ENCODE measurements around the gene OR1S2.

The OR1S2 gene

DNA sequence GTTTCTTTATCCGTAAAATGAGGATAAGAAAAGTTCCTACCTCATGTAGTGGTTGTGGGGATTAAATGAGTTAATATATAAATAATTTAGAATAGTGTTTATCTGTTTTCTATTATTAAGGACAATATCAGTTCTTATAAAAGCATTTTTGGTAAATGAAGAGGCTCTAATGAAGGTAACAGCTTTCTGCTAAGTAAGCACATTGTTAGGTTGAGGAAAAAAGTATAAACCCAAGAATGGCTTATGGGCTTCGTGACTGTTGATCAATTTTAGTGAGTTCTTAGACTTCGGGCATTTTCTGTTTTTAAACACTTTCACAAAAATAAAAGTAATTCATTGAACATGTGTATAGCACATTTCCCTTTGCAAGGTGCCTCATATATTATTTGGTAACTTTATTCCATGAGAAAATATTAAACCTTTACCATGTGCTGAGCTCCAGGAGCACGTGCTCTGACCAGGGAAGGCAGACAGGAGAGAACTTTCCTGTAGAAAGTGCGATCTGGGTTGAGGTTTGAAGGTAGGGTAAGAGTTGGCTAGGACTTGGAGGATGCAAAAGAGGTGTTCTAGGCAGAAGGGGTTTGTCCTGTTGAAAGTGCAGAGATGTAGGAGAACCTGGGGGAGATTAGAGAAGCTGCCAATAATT is 26.4 kb downstream of the OR1S2 start:
- DNase-seq (ENCODE audit: low read depth) = no peak
- in situ Hi-C loops (cut with HindIII; ENCODE audit: low sequenced_read_pairs) = no loop called here
- TF ChIP-seq, protein P1, sequence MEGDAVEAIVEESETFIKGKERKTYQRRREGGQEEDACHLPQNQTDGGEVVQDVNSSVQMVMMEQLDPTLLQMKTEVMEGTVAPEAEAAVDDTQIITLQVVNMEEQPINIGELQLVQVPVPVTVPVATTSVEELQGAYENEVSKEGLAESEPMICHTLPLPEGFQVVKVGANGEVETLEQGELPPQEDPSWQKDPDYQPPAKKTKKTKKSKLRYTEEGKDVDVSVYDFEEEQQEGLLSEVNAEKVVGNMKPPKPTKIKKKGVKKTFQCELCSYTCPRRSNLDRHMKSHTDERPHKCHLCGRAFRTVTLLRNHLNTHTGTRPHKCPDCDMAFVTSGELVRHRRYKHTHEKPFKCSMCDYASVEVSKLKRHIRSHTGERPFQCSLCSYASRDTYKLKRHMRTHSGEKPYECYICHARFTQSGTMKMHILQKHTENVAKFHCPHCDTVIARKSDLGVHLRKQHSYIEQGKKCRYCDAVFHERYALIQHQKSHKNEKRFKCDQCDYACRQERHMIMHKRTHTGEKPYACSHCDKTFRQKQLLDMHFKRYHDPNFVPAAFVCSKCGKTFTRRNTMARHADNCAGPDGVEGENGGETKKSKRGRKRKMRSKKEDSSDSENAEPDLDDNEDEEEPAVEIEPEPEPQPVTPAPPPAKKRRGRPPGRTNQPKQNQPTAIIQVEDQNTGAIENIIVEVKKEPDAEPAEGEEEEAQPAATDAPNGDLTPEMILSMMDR (IDR thresholded peaks at IDR 0.05; ENCODE audit: low read depth, low read length, missing control alignments) = no peak
- H3K4me3 ChIP-seq (ENCODE audit: low read depth, low read length) = no peak overlapping the region

DNA sequence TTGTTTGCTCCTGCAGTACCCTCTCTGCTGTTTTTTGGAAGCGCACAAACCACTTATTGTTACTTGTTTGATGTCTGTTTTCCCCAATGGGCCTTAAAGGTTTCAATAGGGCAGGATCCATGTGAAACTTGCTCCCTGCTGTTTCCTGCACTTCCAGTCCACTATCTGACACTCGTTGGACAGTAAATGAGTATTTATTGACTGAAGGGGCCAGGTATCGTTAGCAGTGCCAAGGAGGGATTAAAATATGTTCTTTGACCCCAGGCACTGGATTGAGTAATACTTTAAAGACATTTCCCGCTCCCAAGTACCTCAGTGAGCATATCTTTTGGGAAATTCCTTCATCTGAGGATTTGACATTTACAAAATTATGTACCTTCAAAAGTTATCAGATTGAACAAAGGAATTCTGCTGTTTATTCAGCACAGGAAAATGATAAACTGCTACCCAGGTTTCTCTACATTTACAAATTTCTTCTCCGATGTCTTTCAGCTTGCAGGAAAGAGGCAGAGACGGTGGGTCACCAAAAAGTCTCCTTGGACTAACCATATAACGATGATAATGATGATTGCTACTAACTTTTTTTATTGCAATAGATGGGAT is 38.3 kb downstream of the OR1S2 start:
- TF ChIP-seq, protein P1 (IDR thresholded peaks at IDR 0.05; ENCODE audit: low read depth, low read length, missing control alignments) = no peak
- in situ Hi-C loops (cut with HindIII; ENCODE audit: low sequenced_read_pairs) = no loop called here
- no peak for DNase-seq (ENCODE audit: low read depth)

DNA sequence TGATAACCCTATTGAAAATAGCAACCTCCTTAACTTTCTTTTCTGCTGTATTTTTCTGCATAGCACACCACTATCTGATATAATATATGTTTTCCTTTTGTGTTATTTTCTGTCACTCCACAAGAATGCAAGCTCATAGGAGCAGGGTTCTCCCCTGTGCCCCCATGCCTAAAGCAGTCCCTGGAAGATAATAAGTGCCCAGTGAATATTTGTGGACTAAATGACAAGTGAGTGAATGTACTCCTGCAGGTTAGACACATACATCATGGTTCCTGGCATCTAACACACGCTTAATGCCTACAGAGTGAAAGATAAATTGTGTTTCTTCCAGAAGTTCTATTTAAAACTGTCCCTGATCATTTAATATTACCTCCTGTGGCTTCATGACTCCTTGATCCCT is 39.0 kb downstream of the OR1S2 start:
- H3K4me3 ChIP-seq (ENCODE audit: low read depth, low read length) = no peak overlapping the region
- in situ Hi-C loops (cut with HindIII; ENCODE audit: low sequenced_read_pairs) = no loop called here
- DNase-seq (ENCODE audit: low read depth) = no peak
- TF ChIP-seq, protein P1 (IDR thresholded peaks at IDR 0.05; ENCODE audit: low read depth, low read length, missing control alignments) = no peak

More for the DNA sequence above, 38.3 kb downstream of the OR1S2 start:
- H3K4me3 ChIP-seq (ENCODE audit: low read depth, low read length) = no peak overlapping the region

DNA sequence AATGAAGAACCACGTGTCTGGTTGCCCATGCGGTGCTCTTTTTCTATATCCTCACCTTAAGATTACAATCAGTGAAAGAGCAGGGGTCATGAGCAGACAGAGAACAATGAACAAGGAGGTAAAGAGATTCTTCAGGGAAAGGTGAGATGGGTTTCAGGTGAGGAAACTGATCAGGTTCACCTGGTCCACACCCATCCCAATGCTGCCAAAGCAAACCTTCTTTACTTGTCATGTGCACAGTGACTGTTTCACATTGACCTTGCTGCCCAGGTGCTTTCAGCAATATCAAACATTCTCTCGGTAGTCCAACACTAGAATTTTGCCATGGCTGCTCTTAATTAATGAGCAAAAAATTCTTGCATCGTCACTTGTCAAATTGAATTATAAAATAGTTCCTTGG is 39.6 kb downstream of the OR1S2 start:
- DNase-seq (ENCODE audit: low read depth) = no peak
- TF ChIP-seq, protein P1 (IDR thresholded peaks at IDR 0.05; ENCODE audit: low read depth, low read length, missing control alignments) = no peak
- in situ Hi-C loops (cut with HindIII; ENCODE audit: low sequenced_read_pairs) = no loop called here
- H3K4me3 ChIP-seq (ENCODE audit: low read depth, low read length) = no peak overlapping the region
